HepG2 (cell line): ENCODE data around the gene PIGO. TPM values are rescaled to one million over a fixed set of nuclear protein-coding genes. Genes with fewer than 3 reads are reported as not detected.

Experiments used
- CCDC6 ChIP-seq: sonication (generic); formaldehyde crosslinking; IDR thresholded peaks from 2 replicates; pipeline ENCODE4 v1.8.1; 2022; ENCODE audit warnings: mild to moderate bottlenecking, missing genetic modification reagents, moderate library complexity
- EZH2 ChIP-seq: conservative IDR thresholded peaks from 2 replicates; pipeline ENCODE4 v1.6.1; 2012; ENCODE audit warnings: mild to moderate bottlenecking, low read depth, low read length, moderate library complexity
- HOXA7 ChIP-seq: sonication (generic); formaldehyde crosslinking; IDR thresholded peaks from 2 replicates; pipeline ENCODE4 v1.8.1; 2022; ENCODE audit warnings: mild to moderate bottlenecking, missing genetic modification reagents, moderate library complexity
- MIER3 ChIP-seq: IDR thresholded peaks from 2 replicates; pipeline ENCODE4 v1.6.1; 2016; ENCODE audit warnings: missing compliant biosample characterization, borderline replicate concordance
- NCOA5 ChIP-seq: sonication (generic); formaldehyde crosslinking; IDR thresholded peaks from 2 replicates; pipeline ENCODE4 v1.4.0; 2020; ENCODE audit warnings: missing genetic modification reagents
- NKX3-1 ChIP-seq: sonication (generic); formaldehyde crosslinking; IDR thresholded peaks from 2 replicates; pipeline ENCODE4 v1.5.0; 2020; ENCODE audit warnings: missing genetic modification reagents
- SNAI1 ChIP-seq: sonication (generic); formaldehyde crosslinking; IDR thresholded peaks from 2 replicates; pipeline ENCODE4 v1.5.0; 2020; ENCODE audit warnings: mild to moderate bottlenecking, missing genetic modification reagents, borderline replicate concordance
- ZNF138 ChIP-seq: sonication (generic); formaldehyde crosslinking; IDR thresholded peaks from 2 replicates; pipeline ENCODE4 v1.5.0; 2020; ENCODE audit warnings: mild to moderate bottlenecking, low read depth, missing genetic modification reagents
- ZNF24 ChIP-seq: fragments of 450-650 bp; IDR thresholded peaks from 2 replicates; pipeline ENCODE4 v1.6.1; 2017; ENCODE audit warnings: antibody characterized with exemption, mild to moderate bottlenecking
- ZNF282 ChIP-seq: fragments of 450-650 bp; IDR thresholded peaks from 2 replicates; pipeline ENCODE4 v1.6.1; 2018; ENCODE audit not compliant: partially characterized antibody
- ZNF564 ChIP-seq: sonication (generic); formaldehyde crosslinking; IDR thresholded peaks from 2 replicates; pipeline ENCODE4 v1.8.1; 2023; ENCODE audit warnings: mild to moderate bottlenecking, missing genetic modification reagents
- ZNF674 ChIP-seq: sonication (generic); formaldehyde crosslinking; IDR thresholded peaks from 2 replicates; pipeline ENCODE4 v1.5.0; 2020; ENCODE audit warnings: low read depth, mild to moderate bottlenecking, missing genetic modification reagents
- ZNF737 ChIP-seq: sonication (generic); formaldehyde crosslinking; IDR thresholded peaks from 2 replicates; pipeline ENCODE4 v1.5.0; 2020; ENCODE audit warnings: missing genetic modification reagents, mild to moderate bottlenecking, borderline replicate concordance
- polyA plus RNA-seq, 8 experiments: library from polyadenylated mRNA; depleted of rRNA in 3 of 8; stranded (reverse) in 7 of 8; unstranded in 1 of 8; fragments of >200 nt; fragmentation: Illumina TruSeq in 4 of 8; extraction: Trizol in 4 of 8; gene quantifications; 2 replicates each; pipeline versions ENCODE4 v1.2.1 to v1.2.3, GENCODE V29; 2011 to 2016; ENCODE audit warnings: low read depth in 4 of 8, missing spikeins in 1 of 8, mixed read lengths in 1 of 8; ENCODE audit not compliant: insufficient read depth in 1 of 8
- total RNA-seq, 5 experiments: library from RNA; depleted of rRNA; stranded (reverse); fragments of >200 nt; fragmentation: Illumina TruSeq; extraction: Trizol; gene quantifications; 2 replicates each; pipeline ENCODE4 v1.2.3, GENCODE V29; 2016; ENCODE audit warnings: low read depth in 1 of 5
- TF ChIP-seq, protein P1 (sequence below): sonication (generic); formaldehyde crosslinking; IDR thresholded peaks from 2 replicates; pipeline ENCODE4 v1.4.0; 2020; ENCODE audit warnings: missing genetic modification reagents
- TF ChIP-seq, protein P2 (sequence below): sonication (generic); formaldehyde crosslinking; IDR thresholded peaks from 2 replicates; pipeline ENCODE4 v1.4.0; 2020; ENCODE audit warnings: missing genetic modification reagents
- TF ChIP-seq, protein P3 (sequence below): IDR thresholded peaks from 2 replicates; pipeline ENCODE4 v1.6.1; 2016; ENCODE audit warnings: missing compliant biosample characterization, missing genetic modification reagents, borderline replicate concordance
- TF ChIP-seq, protein P4 (sequence below): sonication (generic); formaldehyde crosslinking; IDR thresholded peaks from 2 replicates; pipeline ENCODE4 v1.4.0; 2020; ENCODE audit warnings: mild to moderate bottlenecking, missing genetic modification reagents

Gene PIGO
- total and polyA plus RNA-seq, 2 of the 13 experiments (the other 11 are each of a cell fraction or from before 2014, with no cell fraction given), result 20.5 to 26.2 TPM

DNA sequence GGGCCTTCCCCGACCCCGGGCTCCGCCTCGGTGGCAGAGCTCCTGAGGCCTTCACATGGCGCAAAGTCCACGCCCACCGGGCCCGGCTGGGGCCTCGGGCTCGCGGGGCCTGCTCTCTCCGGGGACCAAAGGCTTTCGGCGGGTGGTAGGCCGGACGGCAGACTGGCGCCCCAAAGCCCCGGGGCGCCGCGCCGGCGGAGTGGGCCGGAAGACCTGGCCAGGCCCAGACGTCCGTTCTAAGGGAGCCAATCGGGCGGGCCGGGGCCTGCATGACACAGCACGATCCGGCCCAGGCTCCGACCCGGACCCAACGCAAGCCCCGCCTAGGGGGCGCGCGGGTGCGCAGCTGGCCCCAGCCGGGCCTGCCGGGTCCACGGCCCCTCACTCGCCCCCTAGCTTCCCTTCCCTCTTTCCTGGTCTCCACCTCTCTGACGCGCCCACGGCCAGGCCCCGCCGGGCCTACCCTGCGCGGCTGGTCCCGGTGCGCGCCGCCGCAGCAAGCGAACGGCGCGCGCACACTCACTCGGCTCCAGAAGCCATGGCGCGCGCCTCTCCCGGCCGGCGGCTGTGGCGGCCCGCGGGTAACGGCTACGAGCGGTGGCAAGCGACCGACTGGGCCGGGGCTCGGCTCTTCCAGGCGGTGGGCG is 24.5 kb downstream of the PIGO start (continued):
- TF ChIP-seq, protein P1, sequence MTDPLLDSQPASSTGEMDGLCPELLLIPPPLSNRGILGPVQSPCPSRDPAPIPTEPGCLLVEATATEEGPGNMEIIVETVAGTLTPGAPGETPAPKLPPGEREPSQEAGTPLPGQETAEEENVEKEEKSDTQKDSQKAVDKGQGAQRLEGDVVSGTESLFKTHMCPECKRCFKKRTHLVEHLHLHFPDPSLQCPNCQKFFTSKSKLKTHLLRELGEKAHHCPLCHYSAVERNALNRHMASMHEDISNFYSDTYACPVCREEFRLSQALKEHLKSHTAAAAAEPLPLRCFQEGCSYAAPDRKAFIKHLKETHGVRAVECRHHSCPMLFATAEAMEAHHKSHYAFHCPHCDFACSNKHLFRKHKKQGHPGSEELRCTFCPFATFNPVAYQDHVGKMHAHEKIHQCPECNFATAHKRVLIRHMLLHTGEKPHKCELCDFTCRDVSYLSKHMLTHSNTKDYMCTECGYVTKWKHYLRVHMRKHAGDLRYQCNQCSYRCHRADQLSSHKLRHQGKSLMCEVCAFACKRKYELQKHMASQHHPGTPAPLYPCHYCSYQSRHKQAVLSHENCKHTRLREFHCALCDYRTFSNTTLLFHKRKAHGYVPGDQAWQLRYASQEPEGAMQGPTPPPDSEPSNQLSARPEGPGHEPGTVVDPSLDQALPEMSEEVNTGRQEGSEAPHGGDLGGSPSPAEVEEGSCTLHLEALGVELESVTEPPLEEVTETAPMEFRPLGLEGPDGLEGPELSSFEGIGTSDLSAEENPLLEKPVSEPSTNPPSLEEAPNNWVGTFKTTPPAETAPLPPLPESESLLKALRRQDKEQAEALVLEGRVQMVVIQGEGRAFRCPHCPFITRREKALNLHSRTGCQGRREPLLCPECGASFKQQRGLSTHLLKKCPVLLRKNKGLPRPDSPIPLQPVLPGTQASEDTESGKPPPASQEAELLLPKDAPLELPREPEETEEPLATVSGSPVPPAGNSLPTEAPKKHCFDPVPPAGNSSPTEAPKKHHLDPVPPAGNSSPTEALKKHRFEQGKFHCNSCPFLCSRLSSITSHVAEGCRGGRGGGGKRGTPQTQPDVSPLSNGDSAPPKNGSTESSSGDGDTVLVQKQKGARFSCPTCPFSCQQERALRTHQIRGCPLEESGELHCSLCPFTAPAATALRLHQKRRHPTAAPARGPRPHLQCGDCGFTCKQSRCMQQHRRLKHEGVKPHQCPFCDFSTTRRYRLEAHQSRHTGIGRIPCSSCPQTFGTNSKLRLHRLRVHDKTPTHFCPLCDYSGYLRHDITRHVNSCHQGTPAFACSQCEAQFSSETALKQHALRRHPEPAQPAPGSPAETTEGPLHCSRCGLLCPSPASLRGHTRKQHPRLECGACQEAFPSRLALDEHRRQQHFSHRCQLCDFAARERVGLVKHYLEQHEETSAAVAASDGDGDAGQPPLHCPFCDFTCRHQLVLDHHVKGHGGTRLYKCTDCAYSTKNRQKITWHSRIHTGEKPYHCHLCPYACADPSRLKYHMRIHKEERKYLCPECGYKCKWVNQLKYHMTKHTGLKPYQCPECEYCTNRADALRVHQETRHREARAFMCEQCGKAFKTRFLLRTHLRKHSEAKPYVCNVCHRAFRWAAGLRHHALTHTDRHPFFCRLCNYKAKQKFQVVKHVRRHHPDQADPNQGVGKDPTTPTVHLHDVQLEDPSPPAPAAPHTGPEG, result no peak
- TF ChIP-seq EZH2 (no peak), HOXA7 (CRISPR knock-in tag) (no peak), SNAI1 (peak; percentile 90; the same call in 1 of the 2 replicates), CCDC6 (CRISPR knock-in tag) (no peak), MIER3 (no peak; the same call in 1 of the 2 replicates), ZNF24 (no peak), NKX3-1 (CRISPR knock-in tag) (no peak), ZNF282 (no peak), ZNF674 (CRISPR knock-in tag) (peak; percentile 63; the same call in 1 of the 2 replicates), ZNF737 (CRISPR knock-in tag) (no peak), ZNF564 (no peak; the same call in 1 of the 2 replicates), ZNF138 (CRISPR knock-in tag) (no peak), NCOA5 (CRISPR knock-in tag) (no peak)
- TF ChIP-seq, protein P2, sequence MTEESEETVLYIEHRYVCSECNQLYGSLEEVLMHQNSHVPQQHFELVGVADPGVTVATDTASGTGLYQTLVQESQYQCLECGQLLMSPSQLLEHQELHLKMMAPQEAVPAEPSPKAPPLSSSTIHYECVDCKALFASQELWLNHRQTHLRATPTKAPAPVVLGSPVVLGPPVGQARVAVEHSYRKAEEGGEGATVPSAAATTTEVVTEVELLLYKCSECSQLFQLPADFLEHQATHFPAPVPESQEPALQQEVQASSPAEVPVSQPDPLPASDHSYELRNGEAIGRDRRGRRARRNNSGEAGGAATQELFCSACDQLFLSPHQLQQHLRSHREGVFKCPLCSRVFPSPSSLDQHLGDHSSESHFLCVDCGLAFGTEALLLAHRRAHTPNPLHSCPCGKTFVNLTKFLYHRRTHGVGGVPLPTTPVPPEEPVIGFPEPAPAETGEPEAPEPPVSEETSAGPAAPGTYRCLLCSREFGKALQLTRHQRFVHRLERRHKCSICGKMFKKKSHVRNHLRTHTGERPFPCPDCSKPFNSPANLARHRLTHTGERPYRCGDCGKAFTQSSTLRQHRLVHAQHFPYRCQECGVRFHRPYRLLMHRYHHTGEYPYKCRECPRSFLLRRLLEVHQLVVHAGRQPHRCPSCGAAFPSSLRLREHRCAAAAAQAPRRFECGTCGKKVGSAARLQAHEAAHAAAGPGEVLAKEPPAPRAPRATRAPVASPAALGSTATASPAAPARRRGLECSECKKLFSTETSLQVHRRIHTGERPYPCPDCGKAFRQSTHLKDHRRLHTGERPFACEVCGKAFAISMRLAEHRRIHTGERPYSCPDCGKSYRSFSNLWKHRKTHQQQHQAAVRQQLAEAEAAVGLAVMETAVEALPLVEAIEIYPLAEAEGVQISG (CRISPR knock-in tag), result peak; percentile 88
- TF ChIP-seq, protein P3, sequence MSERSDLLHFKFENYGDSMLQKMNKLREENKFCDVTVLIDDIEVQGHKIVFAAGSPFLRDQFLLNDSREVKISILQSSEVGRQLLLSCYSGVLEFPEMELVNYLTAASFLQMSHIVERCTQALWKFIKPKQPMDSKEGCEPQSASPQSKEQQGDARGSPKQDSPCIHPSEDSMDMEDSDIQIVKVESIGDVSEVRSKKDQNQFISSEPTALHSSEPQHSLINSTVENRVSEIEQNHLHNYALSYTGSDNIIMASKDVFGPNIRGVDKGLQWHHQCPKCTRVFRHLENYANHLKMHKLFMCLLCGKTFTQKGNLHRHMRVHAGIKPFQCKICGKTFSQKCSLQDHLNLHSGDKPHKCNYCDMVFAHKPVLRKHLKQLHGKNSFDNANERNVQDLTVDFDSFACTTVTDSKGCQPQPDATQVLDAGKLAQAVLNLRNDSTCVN (CRISPR knock-in tag), result peak; percentile 34; the same call in 1 of the 2 replicates
- TF ChIP-seq, protein P4, sequence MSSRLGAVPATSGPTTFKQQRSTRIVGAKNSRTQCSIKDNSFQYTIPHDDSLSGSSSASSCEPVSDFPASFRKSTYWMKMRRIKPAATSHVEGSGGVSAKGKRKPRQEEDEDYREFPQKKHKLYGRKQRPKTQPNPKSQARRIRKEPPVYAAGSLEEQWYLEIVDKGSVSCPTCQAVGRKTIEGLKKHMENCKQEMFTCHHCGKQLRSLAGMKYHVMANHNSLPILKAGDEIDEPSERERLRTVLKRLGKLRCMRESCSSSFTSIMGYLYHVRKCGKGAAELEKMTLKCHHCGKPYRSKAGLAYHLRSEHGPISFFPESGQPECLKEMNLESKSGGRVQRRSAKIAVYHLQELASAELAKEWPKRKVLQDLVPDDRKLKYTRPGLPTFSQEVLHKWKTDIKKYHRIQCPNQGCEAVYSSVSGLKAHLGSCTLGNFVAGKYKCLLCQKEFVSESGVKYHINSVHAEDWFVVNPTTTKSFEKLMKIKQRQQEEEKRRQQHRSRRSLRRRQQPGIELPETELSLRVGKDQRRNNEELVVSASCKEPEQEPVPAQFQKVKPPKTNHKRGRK (CRISPR knock-in tag), result no peak
